Peyer's patch (tissue), 4 donors: ENCODE results near the gene LUC7L2. TPM values are rescaled to one million over a fixed set of nuclear protein-coding genes. Genes with fewer than 3 reads are reported as not detected.
A peak's percentile ranks its signal among the peaks of the same experiment; 100 is the strongest.
"Not testable (repeated sequence)": the region's sequence is repeated elsewhere in the genome, so short reads cannot be mapped to it uniquely, and the experiment has no call there.

Experiments
- DNase-seq, 3 donors: peaks; one replicate each; pipeline ENCODE4 v3.0.0-alpha.2; 2017 to 2019
- H3K27ac ChIP-seq, 4 donors: fragments of 200-600 bp; sonication (generic); one replicate each; pipeline ENCODE4 v1.5.1; 2016 to 2019
- H3K27me3 ChIP-seq, 2 donors: fragments of 200-600 bp; sonication (generic); one replicate each; pipeline ENCODE4 v1.5.1; 2019
- H3K36me3 ChIP-seq, 3 donors: fragments of 200-600 bp; sonication (generic); one replicate each; pipeline ENCODE4 v1.5.1; 2016 to 2019
- H3K4me1 ChIP-seq, 4 donors: fragments of 200-600 bp; sonication (generic); one replicate each; pipeline ENCODE4 v1.5.1; 2016 to 2019
- H3K4me3 ChIP-seq, 4 donors: fragments of 200-600 bp; sonication (generic); 1 replicate in 3 of 4; 2 replicates in 1 of 4; pipeline ENCODE4 v1.5.1; 2016 to 2019; ENCODE audit warnings: mild to moderate bottlenecking in 1 of 4
- H3K9me3 ChIP-seq, 4 donors: fragments of 200-600 bp; sonication (generic); one replicate each; pipeline ENCODE4 v1.5.1; 2016 to 2019; ENCODE audit warnings: mild to moderate bottlenecking in 1 of 4
- POLR2A ChIP-seq, 2 donors: fragments of 450-650 bp; IDR thresholded peaks; one replicate each; pipeline ENCODE4 v1.5.1; 2017; ENCODE audit warnings: antibody characterized with exemption in 2 of 2, mild to moderate bottlenecking in 2 of 2, moderate library complexity in 2 of 2
- total RNA-seq, 4 donors: library from RNA; depleted of rRNA; stranded (reverse); fragments of >200 nt; gene quantifications; one replicate each; pipeline ENCODE4 v1.1.0, GENCODE V29; 2016
- TF ChIP-seq, protein P1 (sequence below), 6 experiments: fragments of 450-650 bp in 4 of 6; fragments of 200-600 bp in 2 of 6; sonication (generic) in 1 of 6; IDR thresholded peaks; one replicate each; pipeline ENCODE4 v1.5.1; 2017 to 2019; ENCODE audit warnings: antibody characterized with exemption in 6 of 6, mild to moderate bottlenecking in 3 of 6, moderate library complexity in 1 of 6

LUC7L2 gene
- total RNA-seq, 4 donors from 2014 or later, result 57.6 to 182 (median 74.4) TPM

DNA sequence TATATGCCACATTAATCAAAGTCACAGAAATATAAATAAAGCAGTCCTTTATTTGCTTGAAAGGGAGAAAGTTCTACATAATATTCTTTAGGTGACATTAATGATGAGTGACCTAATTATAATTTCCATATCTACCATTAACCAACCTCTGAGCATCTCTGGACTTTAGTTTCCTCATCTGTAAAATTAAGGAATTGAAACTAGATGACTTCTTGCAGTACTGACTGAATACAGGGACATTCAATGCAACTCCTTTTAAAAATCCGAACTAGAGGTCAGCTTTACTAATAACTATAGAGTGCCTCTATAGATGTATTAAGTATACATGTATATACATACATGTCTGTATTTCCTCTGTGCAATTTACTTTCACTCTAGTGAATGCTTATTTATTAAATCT is 14.7 kb upstream of the LUC7L2 start:
- H3K27ac ChIP-seq, result no peak overlapping the region
- H3K4me1 ChIP-seq, result peaks cover 0 to 6% (median 0%) of the 10 kb centered on the region in 4 donors
- TF ChIP-seq, protein P1, sequence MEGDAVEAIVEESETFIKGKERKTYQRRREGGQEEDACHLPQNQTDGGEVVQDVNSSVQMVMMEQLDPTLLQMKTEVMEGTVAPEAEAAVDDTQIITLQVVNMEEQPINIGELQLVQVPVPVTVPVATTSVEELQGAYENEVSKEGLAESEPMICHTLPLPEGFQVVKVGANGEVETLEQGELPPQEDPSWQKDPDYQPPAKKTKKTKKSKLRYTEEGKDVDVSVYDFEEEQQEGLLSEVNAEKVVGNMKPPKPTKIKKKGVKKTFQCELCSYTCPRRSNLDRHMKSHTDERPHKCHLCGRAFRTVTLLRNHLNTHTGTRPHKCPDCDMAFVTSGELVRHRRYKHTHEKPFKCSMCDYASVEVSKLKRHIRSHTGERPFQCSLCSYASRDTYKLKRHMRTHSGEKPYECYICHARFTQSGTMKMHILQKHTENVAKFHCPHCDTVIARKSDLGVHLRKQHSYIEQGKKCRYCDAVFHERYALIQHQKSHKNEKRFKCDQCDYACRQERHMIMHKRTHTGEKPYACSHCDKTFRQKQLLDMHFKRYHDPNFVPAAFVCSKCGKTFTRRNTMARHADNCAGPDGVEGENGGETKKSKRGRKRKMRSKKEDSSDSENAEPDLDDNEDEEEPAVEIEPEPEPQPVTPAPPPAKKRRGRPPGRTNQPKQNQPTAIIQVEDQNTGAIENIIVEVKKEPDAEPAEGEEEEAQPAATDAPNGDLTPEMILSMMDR (IDR thresholded peaks at IDR 0.05), result no peak
- no peak for TF ChIP-seq POLR2A (IDR thresholded peaks at IDR 0.05)
- no peak for DNase-seq
- H3K4me3 ChIP-seq, result no peak overlapping the region
- H3K9me3 ChIP-seq, result no peaks in the 10 kb centered on the region
- H3K36me3 ChIP-seq, result peaks cover 0 to 30% (median 0%) of the 10 kb centered on the region in 3 donors
- no peaks in the 10 kb centered on the region for H3K27me3 ChIP-seq

GRCh38 chr7:139351027-139351426 is 8.7 kb upstream of the LUC7L2 start:
- Histone ChIP-seq H3K27me3 (no peaks in the 10 kb centered on the region), H3K4me3 (no peak overlapping the region), H3K9me3 (no peaks in the 10 kb centered on the region), H3K4me1 (no peaks in the 10 kb centered on the region), H3K36me3 (peaks cover 0 to 28% (median 0%) of the 10 kb centered on the region in 3 donors), H3K27ac (no peak overlapping the region)
- TF ChIP-seq, protein P1 (IDR thresholded peaks at IDR 0.05), result no peak
- no peak for TF ChIP-seq POLR2A (IDR thresholded peaks at IDR 0.05)
- DNase-seq, result no peak

DNA sequence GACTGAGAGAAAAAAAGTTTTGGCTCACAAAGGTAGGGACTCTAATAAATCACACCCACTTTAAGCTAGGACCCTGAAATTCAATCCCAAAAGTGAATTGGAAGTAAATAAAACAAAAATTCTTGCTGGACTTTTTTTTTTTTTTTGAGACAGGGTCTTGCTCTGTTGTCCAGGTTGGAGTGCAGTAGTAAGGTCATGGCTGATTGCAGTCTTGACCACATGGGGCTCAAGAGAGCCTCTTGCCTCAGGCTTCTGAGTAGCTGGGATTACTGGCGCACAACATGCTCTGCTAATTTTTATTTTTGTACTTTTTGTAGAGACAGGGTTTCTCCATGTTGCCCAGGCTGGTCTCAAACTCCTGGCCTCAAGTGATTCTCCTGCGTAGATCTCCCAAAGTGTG is 5.0 kb upstream of the LUC7L2 start:
- H3K4me1 ChIP-seq, result peaks cover 0 to 9% (median 0%) of the 10 kb centered on the region in 4 donors
- H3K4me3 ChIP-seq, result no peak overlapping the region
- no peak for TF ChIP-seq POLR2A (IDR thresholded peaks at IDR 0.05)
- TF ChIP-seq, protein P1 (IDR thresholded peaks at IDR 0.05), result no peak
- H3K36me3 ChIP-seq, result peaks cover 0 to 7% (median 0%) of the 10 kb centered on the region in 3 donors
- no peaks in the 10 kb centered on the region for H3K27me3 ChIP-seq
- no peaks in the 10 kb centered on the region for H3K9me3 ChIP-seq
- H3K27ac ChIP-seq, result no peak overlapping the region
- no peak for DNase-seq

- Histone ChIP-seq H3K27me3 (no peaks in the 10 kb centered on the region), H3K4me1 (peaks cover 0 to 9% (median 0%) of the 10 kb centered on the region in 4 donors), H3K4me3 (no peak overlapping the region), H3K27ac (no peak overlapping the region), H3K36me3 (peaks cover 0 to 7% (median 0%) of the 10 kb centered on the region in 3 donors), H3K9me3 (no peaks in the 10 kb centered on the region)
- no peak for DNase-seq
- TF ChIP-seq POLR2A (IDR thresholded peaks at IDR 0.05), result no peak
- TF ChIP-seq, protein P1 (IDR thresholded peaks at IDR 0.05), result no peak
Observed at GRCh38 chr7:139355320-139355719, 4.4 kb upstream of the LUC7L2 start.

- Histone ChIP-seq H3K27ac (peak overlapping the region; percentile 99 to 100 (median 100)), H3K4me3 (peak overlapping the region in 2 of 4 donors; percentile 81 to 90), H3K4me1 (peaks cover 0 to 27% (median 9%) of the 10 kb centered on the region in 4 donors)
- H3K9me3 ChIP-seq, H3K27me3 ChIP-seq, H3K36me3 ChIP-seq, DNase-seq: not testable (repeated sequence)
Observed at GRCh38 chr7:139357729-139358506, 1.8 kb upstream of the LUC7L2 start.
